GM21360 (cell line): ENCODE data around the gene FYN.

Experiments
- ATAC-seq: cut with Tn5 transposase; IDR thresholded peaks from one replicate; pipeline ENCODE4 v1.9.1; 2021; ENCODE audit warnings: mild to moderate bottlenecking, moderate library complexity; ENCODE audit not compliant: unreplicated experiment

FYN gene

DNA sequence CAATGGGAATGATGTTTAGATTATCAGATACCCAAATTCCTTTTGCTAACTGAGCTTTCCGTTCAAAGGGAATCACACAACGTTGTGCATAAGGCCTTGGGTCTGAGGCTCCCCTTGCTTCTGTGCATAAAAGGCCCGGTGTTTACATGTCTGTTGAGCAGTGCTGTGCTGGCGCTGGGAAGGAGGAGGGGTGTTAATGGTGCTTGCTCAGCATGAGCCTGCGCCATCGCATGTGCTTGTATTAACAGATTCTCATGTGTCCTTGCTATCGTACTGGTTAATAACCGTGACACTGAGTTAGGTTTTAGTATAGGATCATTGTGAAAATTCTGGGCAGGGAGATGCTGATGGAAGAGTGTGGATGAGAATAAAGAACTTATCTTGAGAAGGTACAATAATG is 205.3 kb downstream of the FYN start:
- ATAC-seq: no peak

DNA sequence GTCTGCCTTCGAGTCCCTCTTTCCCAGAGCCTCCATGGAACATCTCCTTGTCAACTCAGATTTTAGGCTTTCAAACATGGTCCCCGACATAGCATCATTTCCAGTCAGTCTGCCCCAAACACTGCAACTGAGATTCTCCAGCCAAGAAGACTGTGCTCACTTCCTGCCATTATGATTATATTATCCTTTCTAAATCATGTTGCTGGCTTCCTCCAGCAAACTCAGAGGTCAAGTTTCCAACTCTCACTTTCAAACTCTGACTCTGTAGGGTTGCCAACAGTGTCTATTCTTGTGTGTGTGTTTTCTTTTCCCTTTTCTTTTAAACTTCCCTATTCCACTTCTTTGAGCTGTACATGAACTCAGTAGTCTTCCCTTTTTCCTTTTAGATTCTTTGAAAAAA is 206.4 kb downstream of the FYN start:
- no peak for ATAC-seq

DNA sequence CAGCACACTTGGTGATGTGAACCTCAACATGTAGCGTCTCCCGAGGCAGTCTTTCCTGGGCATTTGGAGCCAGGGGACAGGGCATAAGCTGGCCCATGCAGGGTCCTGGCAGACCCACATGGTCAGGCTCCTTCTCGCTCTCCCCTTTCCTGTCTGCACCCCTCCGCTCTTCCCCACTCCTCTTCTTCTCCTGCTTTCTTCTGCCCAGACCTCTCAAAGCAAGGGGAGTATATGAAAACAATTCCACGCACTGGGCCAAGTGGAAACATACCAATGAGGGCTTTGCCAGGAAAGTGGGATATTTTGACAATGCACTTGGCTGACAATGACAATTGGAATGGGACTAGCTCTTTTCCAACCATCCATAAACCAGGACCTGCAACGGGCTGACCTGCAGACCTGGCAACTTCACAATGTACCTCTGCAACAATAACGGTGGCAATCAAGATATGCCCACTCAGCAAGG is 208.7 kb downstream of the FYN start:
- ATAC-seq: no peak

- ATAC-seq: no peak
These were observed 209.3 kb downstream of the FYN start for GRCh38 chr6:111663692-111664564.

DNA sequence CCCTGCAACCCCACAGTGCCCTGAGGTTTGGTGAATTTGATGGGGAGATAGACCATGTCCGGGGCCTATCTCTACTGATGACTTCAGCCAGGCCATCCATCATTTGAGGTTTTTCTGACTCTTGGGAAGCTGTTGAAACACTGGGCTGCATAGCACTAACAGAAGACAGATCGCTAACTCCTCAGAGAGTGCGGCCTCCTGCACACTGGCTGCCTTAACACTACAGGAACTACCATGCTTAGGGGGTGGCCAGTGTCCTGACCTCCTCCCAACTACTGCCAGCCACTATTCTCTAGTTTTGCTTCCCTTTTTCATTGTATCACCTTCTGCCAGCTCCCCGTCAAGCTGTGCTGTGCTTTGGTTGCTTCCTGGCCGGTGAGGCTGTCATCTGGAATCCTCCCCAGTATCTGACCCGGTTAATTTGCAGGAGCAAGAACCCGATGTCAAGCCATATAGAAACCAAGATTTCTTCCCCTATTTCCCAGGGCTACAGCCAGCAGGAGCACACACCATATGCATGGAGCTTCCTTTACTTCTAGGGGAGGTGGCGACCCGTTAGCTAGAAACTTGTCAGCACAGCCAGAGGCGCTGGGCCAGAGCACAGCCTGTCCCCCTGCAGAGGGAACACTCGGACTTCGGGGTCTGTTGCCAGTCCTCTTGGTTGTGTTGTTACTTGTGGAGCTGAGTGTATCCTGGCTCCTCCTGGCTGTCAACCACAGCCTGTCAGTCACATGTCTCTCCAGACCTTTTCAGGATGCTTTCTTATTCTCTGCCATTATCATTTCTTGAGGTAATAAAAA is 210.3 kb downstream of the FYN start:
- ATAC-seq: no peak

DNA sequence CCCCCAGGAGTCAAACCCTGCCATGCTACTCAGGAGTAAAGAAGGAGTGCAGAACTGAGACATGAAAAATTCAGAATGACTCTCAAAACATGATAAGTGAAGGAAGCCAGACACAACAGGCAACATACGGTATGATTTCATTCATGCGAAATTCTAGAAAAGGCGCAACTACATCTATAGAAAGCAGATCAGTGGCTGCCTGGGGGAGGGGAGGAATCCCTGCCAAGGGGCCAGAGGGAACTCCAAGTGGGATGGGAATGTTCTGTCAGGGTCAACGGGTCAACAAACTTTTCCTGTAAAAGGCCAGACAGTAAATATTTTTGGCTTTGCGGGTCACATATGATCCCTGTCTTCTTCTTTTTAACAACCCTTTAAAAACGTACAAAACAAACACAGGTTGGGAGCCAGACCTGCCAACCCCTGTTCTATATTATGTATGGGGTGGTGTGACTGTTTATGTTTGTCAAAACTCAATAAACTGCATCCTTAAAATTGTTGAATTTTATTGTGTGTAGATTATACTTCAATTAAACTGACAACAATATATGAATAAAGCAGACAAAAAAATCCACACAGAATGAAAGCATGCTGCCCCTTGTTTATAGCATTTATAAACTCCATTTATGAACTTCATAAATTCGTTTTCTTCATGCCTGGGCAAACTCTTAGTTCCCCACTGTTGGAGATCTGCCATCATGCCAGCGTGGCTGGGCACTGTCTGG is 211.0 kb downstream of the FYN start:
- no peak for ATAC-seq

DNA sequence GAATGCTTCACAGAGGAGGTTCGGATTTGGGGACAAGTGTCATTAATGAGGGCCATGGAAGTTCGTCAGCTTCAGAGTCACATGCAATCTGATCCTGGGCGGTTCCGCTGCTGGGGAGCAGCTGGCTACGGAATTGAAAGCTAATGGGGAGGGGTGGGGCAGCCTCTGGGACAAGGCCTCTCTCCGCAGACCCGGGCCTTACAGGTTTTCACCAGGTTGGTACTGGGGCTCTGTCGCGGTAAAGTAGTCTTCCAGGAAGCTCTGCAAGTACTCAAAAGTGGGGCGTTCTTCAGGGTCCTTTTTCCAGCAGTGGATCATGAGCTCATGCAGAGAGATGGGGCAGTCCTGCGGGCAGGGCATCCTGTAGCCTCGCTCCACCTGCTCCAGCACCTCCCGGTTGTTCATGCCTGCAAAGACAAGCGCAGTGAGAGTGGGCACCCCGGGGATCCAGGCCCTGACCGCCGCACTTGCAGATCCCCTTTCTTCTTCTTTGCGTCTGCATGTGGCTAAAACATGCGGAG is 211.7 kb downstream of the FYN start:
- no peak for ATAC-seq

- ATAC-seq: no peak
These were observed 212.7 kb downstream of the FYN start for GRCh38 chr6:111660531-111660930.

DNA sequence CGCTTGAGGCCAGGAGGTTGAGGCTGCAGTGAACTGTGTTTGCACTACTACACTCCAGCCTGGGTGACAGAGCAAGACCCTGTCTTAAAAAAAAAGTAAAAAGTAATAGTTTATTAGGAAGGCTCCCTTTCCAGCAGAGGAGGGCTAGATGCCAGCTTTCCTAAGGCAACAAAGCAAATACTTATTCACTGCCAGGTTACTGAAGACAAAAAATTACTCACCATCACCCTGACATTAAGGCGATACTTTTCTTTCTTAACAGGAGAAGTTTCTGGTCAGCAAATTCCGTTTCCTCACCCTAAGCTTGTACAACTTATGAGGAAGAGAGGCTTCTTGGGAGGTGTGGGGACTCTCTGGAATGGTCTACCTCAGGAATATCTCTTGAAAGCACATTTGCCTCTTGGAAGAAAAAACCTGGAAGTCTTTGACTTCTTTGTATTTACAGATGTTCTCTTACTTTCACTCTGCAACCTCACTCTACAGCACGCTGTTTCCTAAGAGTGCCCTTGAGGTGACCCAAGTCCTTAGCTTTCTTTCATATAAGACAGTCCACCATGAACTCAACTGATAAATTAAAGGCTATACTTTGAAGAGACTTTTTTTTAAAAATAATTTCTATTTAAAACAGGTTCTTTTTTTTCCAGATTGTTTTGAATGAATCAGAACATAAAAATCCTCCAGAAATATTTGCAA is 214.6 kb downstream of the FYN start:
- no peak for ATAC-seq

DNA sequence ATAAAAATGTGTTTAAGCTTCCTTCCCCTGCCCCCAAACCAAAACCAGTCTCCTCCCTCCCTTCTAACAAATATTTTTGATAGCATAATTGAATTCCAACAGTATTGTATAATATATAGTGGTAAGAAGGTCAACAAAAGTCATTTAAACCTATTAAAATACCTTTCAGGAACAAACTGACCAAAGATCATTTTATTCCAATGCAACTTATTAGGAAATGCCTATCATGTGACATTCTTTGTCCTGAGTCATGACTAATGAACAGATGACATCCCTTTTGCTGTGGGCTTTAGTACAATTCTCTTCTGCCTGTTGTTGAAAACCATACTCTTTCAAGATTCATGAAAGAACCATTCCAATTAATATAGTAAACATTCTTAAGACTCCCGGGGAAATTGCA is 216.1 kb downstream of the FYN start:
- ATAC-seq: no peak

DNA sequence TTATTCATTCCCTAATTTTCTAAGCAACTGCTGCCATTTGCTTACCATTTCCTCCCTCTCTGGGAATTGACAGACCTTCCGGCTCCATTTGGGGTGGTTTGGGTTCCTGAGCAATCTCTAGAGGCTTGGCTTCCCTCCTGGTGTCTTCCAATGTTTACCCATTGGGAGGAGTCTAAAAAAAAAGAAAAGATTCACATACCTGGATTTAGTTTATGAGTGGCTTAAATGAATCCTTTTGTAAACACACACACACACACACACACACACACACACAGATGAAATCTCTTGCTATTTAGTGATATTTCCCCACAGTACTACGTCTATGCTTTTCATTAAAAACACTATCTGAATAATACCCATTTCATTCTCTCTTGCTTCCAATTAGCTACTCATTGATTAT is 219.3 kb downstream of the FYN start:
- no peak for ATAC-seq

GRCh38 chr6:111653434-111653833 is 219.8 kb downstream of the FYN start:
- no peak for ATAC-seq

DNA sequence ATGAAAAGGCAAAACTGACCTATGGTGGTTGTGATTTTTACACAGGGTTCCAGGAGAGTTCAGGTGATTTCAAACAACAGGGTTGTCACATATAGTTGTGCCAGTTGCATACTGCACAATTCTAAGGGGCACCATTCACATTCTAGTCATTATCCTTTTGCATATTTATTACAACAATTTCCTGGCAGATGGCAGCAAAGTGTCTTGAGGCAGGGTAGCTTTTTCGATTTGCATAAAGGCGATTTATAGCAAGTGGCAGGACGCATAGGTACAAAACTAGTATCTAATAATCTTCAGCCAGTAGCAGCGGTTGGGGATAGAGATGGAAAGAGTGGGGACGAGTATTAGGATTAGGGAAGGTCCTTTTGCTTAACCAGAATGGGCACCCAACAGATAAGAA is 221.1 kb downstream of the FYN start:
- ATAC-seq: no peak

DNA sequence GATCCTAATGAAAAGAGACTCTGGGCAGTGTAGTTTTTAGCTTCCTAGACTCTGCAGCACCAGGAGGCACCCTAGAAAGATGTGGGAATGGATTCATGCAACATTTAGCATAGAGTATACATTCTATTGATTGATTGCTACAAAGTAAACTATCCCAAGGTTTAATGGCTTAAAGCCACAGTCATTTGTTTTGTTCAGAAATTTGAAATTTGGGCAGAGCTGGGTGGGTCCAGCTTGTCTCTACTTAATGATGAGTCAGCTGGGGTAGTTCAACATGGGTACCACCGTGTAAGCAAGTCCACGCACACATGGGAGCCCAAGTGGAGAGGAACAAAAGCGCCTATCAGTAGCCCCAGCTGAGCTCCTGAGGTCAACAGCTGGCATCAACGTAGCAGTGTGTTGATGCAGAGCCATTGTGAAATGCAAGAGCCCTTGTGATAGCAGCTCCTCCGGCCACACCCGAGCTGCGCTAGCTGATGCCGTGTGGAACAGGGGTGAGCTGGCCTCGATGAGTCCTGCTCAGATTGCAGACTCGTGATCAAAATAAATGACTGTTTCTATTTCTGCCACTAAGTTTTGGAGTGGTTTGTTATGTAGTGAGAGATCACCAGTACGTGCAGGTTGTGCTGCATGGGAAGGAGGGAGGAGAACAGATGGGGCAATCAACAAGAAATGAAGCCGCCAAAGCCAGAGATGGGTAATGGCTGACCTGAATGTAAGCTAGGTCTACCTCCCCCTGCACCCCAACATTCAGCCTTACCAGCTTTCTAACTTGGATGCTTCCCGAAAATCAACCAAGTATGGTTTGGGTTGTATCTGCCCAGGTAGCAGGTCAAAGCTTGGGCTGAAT is 221.8 kb downstream of the FYN start:
- ATAC-seq: no peak

DNA sequence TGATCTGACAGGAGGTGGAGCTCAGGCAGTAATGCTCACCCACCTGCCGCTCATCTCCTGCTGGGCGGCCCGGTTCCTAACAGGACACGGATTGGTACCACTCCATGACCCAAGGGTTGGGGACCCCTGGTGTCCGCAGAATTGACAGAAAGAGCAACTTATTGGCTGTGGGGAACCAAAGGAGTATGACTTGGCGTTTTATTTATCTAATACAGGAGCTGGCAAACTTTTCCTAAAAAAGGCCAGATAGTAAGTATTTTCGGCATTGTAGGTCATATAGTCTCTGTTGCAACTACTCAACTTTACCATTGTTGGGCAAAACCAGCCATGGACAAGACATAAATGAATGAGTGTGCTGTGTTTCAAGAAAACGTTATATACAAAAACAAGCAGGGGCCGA is 223.2 kb downstream of the FYN start:
- no peak for ATAC-seq

DNA sequence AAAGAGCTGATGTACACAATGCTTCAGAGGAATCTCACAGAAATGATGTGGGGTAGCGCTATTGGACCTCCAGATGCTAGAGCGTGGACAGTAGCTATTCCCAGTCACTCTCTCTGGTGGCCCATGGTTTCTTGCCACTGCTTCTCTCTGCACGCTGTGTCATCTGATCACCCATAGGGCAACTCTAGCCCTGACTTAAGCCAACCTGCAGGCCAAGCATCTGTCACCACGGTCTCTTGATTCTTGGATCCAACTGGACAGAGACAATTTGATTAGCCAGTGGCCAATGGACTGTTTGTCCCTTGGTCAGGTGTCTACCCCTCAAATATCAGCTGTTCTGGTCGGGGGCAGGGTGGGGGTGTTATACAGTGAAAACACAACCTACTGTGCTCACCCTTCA is 225.2 kb downstream of the FYN start:
- no peak for ATAC-seq

- ATAC-seq: no peak
These were observed 226.3 kb downstream of the FYN start for GRCh38 chr6:111646942-111647341.

DNA sequence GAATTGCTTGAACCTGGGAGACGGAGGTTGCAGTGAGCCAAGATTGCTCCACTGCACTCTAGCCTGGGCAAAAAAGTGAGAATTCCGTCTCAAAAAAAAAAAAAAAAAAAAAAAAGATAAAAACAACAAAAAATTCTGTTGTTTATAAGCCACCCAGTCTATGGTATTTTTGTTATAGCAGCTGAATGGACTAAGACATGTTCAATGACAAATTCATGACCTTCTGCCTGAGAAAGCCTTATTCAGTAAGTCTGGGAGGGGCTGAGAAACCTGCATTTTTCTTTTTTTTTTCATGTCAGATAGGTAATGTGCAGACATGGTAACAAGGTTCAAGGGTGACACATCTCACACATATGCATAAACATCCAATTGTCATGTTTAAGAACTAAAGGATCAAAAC is 227.2 kb downstream of the FYN start:
- ATAC-seq: no peak

- ATAC-seq: no peak
These were observed 228.3 kb downstream of the FYN start for GRCh38 chr6:111644893-111645430.
